Measurements from ENCODE around the gene PDE4D.

DNA sequence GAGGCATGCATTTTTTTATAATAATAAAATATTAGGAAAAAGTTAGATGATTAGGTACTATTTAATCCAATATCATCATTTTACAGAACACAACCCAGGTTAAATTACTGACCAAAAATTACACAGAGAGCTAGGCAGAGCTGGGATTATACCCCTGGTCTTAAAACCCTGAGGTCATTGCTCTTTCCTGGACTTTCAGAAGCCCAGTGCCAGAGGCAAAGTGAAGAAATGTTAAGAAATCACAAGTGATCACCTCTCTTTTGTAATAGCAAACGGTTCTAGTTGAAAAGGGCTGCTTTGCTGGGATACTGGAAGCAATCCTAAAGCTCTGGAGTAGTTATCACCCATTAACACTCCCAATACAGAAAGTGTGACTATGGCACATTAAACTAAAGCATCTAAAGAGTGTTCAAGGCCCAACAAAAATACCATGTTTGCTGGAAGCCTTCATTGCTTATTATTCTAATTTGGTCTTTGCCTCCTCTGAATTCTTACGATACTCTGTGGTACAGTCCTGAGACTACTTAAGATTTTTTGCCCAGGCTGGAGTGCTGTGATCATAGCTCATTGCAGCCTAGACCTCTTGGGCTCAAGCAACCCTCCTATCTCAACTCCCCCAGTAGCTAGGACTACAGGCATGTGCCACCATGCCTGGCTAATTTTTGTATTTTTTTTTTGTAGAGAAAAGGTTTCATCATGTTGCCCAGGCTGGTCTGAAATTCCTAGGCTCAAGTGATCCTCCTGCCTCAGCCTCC, 734.7 kb downstream of the PDE4D start:
- no peak for TF ChIP-seq CTCF (IDR thresholded peaks at IDR 0.05)
- no peak for TF ChIP-seq POLR2A (IDR thresholded peaks at IDR 0.05)
